WTC11 (cell line): ENCODE measurements around the gene RNU1-3.

Experiments used
- ATF3 ChIP-seq: sonication (generic); formaldehyde crosslinking; conservative IDR thresholded peaks from 2 replicates; pipeline ENCODE4 v1.8.1; 2022; ENCODE audit warnings: mild to moderate bottlenecking, missing genetic modification reagents
- CTCF ChIP-seq: fragments of 200-600 bp; IDR thresholded peaks from 2 replicates; pipeline ENCODE4 v1.8.0; 2022; ENCODE audit warnings: antibody characterized with exemption
- E2F1 ChIP-seq: sonication (generic); formaldehyde crosslinking; IDR thresholded peaks from 2 replicates; pipeline ENCODE4 v1.8.0; 2022; ENCODE audit warnings: mild to moderate bottlenecking, missing genetic modification reagents
- STAT6 ChIP-seq: sonication (generic); formaldehyde crosslinking; conservative IDR thresholded peaks from 2 replicates; pipeline ENCODE4 v1.8.1; 2023; ENCODE audit warnings: mild to moderate bottlenecking, low read depth, missing genetic modification reagents, moderate library complexity

GRCh38 chr1:16644193-16644481 lies 22.6 kb downstream of the RNU1-3 start:
- TF ChIP-seq CTCF: no peak
- no peak for TF ChIP-seq STAT6 (CRISPR knock-in tag)
- TF ChIP-seq E2F1 (CRISPR knock-in tag): no peak
- no peak for TF ChIP-seq ATF3
